ENCODE data around the gene LSAMP. TPM values are rescaled to one million over a fixed set of nuclear protein-coding genes. Genes with fewer than 3 reads are reported as not detected.
"Not testable (repeated sequence)": the region's sequence is repeated elsewhere in the genome, so short reads cannot be mapped to it uniquely, and the experiment has no call there.

Gene LSAMP
- total RNA-seq, 1 donor from 2014 or later: 24.6 TPM

GRCh38 chr3:116084999-116085791 lies 360.1 kb downstream of the LSAMP start:
- TF ChIP-seq CTCF (IDR thresholded peaks at IDR 0.05): no peak

GRCh38 chr3:116083683-116084082 lies 361.6 kb downstream of the LSAMP start:
- no peak overlapping the region for H3K27ac ChIP-seq
- intact Hi-C loops (cut with DNase I): no loop called here
- TF ChIP-seq CTCF (IDR thresholded peaks at IDR 0.05): no peak
- no peaks in the 10 kb centered on the region for H3K4me1 ChIP-seq
- DNase-seq (no peak), ATAC-seq (no peak)
- no peaks in the 10 kb centered on the region for H3K27me3 ChIP-seq
- H3K9me3 ChIP-seq: no peaks in the 10 kb centered on the region
- H3K4me3 ChIP-seq: no peak overlapping the region
- no peaks in the 10 kb centered on the region for H3K36me3 ChIP-seq

More at GRCh38 chr3:116084999-116085791, 360.1 kb downstream of the LSAMP start:
- H3K36me3 ChIP-seq: no peaks in the 10 kb centered on the region
- no peak overlapping the region for H3K27ac ChIP-seq
- ATAC-seq (no peak), DNase-seq (no peak)
- no peaks in the 10 kb centered on the region for H3K4me1 ChIP-seq
- H3K9me3 ChIP-seq: no peaks in the 10 kb centered on the region
- no peaks in the 10 kb centered on the region for H3K27me3 ChIP-seq
- no peak overlapping the region for H3K4me3 ChIP-seq
- intact Hi-C loops (cut with DNase I): no loop called here

- Histone ChIP-seq H3K36me3 (no peaks in the 10 kb centered on the region), H3K27ac (no peak overlapping the region), H3K4me3 (no peak overlapping the region), H3K4me1 (no peaks in the 10 kb centered on the region), H3K27me3 (no peaks in the 10 kb centered on the region), H3K9me3 (no peaks in the 10 kb centered on the region)
- no peak for ATAC-seq
- no peak for TF ChIP-seq CTCF (IDR thresholded peaks at IDR 0.05)
- DNase-seq: no peak
- intact Hi-C loops (cut with DNase I): no loop called here
Observed at GRCh38 chr3:116078561-116078960, 366.7 kb downstream of the LSAMP start.

DNA sequence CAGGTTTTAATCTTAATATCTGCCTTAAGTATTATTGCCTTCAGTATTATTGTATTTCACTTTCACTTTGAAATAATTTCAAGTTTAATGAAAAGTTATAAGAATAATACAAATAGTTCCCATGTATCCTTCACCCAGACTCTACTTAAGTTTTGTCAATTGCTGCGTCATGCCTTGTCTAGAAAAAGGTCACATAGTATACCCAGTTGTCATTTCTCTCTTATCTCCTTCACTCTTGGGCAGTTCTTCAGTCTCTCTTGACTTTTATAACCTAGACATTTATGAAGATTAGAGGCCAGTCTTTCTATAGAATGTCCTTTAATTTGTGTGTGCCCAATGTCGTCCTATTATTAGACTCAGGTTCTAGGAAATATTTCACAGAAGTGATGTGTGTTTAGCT lies 367.7 kb downstream of the LSAMP start:
- intact Hi-C loops (cut with DNase I): no loop called here
- Histone ChIP-seq H3K27ac (no peak overlapping the region), H3K27me3 (no peaks in the 10 kb centered on the region), H3K9me3 (no peaks in the 10 kb centered on the region), H3K4me3 (no peak overlapping the region), H3K4me1 (no peaks in the 10 kb centered on the region), H3K36me3 (no peaks in the 10 kb centered on the region)
- ATAC-seq (no peak), DNase-seq (no peak)
- no peak for TF ChIP-seq CTCF (IDR thresholded peaks at IDR 0.05)

- H3K4me3 ChIP-seq: no peak overlapping the region
- no peak for TF ChIP-seq CTCF (IDR thresholded peaks at IDR 0.05)
- intact Hi-C loops (cut with DNase I): no loop called here
- H3K4me1 ChIP-seq: no peaks in the 10 kb centered on the region
- no peaks in the 10 kb centered on the region for H3K27me3 ChIP-seq
- H3K27ac ChIP-seq: no peak overlapping the region
- ATAC-seq (no peak), DNase-seq (no peak)
- no peaks in the 10 kb centered on the region for H3K36me3 ChIP-seq
- no peaks in the 10 kb centered on the region for H3K9me3 ChIP-seq
Observed at GRCh38 chr3:116077059-116077458, 368.2 kb downstream of the LSAMP start.

- H3K27me3 ChIP-seq; H3K27ac ChIP-seq; H3K4me1 ChIP-seq; H3K36me3 ChIP-seq; intact Hi-C loops (cut with DNase I); H3K9me3 ChIP-seq; H3K4me3 ChIP-seq; ATAC-seq; DNase-seq: not testable (repeated sequence)
Observed at GRCh38 chr3:116070516-116071278, 374.6 kb downstream of the LSAMP start.

All from upper lobe of right lung (tissue), 1 donor.